Astrocyte of the cerebellum (primary cell): ENCODE data around the gene MCTS1.
"Not testable (repeated sequence)": the region's sequence is repeated elsewhere in the genome, so short reads cannot be mapped to it uniquely, and the experiment has no call there.

Source experiments
- DNase-seq: peaks from one replicate; pipeline ENCODE4 v3.0.0-alpha.2; 2011; ENCODE audit warnings: low read depth
- H3K4me3 ChIP-seq: 2 replicates; pipeline ENCODE4 v1.5.1; 2011; ENCODE audit warnings: mild to moderate bottlenecking, low read depth, low read length, moderate library complexity
- in situ Hi-C: cut with HindIII; loops from 2 replicates; pipeline ENCODE4 v1.10.0; 2017; ENCODE audit warnings: low sequenced_read_pairs
- TF ChIP-seq, protein P1 (sequence below): IDR thresholded peaks from 2 replicates; pipeline ENCODE4 v1.5.1; 2012; ENCODE audit warnings: low read length, low read depth, moderate library complexity, mild to moderate bottlenecking; ENCODE audit errors: missing control alignments

The MCTS1 gene

DNA sequence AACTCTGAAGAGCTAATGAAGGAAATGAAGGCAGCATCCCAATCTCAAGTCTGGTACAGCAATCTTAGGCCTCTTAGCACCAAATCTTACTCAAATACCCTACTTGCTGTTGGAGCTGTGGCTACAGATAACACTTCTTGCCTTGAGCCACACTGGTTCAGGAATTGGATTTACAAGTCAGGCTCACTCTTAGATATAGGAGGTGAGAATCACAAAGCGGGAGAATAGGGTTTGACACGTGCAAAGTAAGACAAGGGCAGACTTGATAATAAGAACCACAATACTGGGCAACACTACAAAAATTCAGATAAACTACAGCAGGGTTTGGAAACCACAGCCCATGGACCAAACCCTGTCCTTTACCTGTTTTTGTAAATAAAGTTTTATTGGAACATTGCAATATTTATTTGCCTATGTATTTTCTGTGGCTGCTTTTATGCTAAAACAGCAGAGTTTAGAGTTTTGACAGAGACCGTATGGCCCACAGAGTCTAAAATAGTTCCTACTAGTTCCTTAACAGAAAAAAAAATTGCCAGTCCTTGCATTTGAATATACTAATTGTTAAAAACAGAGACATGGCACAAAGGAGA, 33.8 kb upstream of the MCTS1 start:
- TF ChIP-seq, protein P1, sequence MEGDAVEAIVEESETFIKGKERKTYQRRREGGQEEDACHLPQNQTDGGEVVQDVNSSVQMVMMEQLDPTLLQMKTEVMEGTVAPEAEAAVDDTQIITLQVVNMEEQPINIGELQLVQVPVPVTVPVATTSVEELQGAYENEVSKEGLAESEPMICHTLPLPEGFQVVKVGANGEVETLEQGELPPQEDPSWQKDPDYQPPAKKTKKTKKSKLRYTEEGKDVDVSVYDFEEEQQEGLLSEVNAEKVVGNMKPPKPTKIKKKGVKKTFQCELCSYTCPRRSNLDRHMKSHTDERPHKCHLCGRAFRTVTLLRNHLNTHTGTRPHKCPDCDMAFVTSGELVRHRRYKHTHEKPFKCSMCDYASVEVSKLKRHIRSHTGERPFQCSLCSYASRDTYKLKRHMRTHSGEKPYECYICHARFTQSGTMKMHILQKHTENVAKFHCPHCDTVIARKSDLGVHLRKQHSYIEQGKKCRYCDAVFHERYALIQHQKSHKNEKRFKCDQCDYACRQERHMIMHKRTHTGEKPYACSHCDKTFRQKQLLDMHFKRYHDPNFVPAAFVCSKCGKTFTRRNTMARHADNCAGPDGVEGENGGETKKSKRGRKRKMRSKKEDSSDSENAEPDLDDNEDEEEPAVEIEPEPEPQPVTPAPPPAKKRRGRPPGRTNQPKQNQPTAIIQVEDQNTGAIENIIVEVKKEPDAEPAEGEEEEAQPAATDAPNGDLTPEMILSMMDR: no peak
- in situ Hi-C loops: no loop called here
- DNase-seq: no peak
- H3K4me3 ChIP-seq: no peak overlapping the region

DNA sequence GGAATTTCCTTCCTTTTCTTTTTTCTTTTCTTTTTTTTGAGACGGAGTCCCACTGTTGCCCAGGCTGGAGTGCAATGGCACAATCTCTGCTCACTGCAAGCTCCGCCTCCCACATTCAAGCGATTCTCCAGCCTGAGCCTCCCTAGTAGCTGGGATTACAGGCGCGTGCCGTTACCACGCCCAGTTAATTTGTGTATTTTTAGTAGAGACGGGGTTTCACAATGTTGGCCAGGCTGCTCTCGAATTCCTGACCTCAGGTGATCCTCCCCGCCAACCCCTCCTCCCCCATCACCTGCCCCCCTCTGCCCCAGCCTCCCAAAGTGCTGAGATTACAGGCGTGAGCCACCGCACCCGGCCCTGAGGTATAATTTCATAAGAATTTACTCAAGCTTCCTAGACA, 30.1 kb upstream of the MCTS1 start:
- DNase-seq, in situ Hi-C loops, H3K4me3 ChIP-seq: not testable (repeated sequence)

DNA sequence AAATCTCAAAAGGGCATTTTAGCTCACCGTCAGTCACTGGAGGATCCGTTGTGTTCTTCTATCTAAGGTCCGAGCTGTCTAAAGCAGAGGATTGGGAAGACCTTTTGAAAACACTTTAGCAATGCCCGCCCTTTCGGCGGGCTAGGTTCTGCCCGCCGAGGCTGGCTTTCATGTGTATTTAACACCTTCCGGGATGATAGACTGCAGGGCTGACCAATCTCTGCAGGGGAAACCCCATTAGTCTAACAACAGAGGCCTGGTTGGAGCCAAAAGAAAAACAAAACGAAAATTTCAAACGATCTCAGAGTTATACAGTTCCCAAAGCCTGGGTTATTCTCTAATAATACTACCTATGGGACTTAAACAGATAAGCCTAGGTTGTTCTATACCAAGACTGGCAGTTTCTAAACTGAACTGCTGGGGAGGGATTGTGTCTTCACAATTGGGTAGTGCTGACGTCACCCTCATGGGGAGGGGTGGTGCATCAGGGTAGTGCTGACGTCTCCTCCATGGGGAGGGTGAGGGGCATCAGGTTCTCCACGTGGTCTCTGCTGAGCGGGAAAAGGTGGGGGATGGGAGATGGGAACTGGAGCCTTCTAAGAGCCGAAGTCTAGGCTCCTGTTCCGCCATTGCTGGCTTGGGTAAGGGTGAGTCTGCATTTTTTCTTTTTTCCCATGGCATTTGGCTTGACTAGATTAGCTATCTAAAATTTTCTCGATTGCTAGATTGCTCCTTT, 28.4 kb upstream of the MCTS1 start:
- no peak for DNase-seq
- TF ChIP-seq, protein P1: no peak
- in situ Hi-C loops: no loop called here
- no peak overlapping the region for H3K4me3 ChIP-seq

DNA sequence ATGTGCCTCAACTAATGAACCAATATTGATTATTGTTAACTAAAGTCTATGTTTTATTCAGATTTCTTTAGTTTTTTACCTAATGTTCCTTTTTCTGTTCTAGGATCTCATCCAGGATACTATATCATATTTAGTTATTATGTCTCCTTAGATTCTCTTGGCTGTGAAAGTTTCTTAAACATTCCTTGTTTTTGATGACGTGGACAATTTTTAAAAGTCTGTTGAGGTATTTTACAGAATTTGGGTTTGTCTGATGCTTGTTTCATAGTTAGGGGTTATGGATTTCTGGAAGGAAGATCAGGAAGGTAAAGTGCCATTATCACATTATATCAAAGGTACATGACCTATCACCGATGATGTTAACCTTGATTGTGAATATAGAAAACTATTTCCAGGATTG, 18.2 kb upstream of the MCTS1 start:
- no peak for DNase-seq
- in situ Hi-C loops: no loop called here
- H3K4me3 ChIP-seq: no peak overlapping the region
- TF ChIP-seq, protein P1: no peak

DNA sequence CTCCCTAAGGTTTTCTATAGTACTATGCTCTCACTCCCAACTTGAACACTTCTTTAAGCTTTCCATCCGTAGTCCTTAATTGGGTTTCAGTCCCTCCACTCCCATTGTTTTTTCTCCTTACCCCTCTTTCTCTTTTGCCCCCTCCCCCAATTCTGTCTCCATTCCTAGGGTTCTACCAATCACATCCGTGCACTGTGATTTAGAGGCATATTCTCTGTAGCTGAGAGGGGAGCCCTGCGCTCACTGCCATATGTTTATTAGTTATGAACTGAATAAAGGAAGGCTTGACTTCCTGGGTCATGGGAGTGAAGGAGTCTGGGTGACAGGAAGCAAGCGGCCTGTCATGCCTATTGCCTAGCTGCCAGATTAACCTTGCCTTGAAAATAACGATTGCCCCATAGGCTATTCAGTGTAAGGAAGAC, 471 bp downstream of the MCTS1 start:
- no peak for DNase-seq
- TF ChIP-seq, protein P1: no peak
- peak overlapping the region; percentile 59 for H3K4me3 ChIP-seq
- in situ Hi-C loops: no loop called here

DNA sequence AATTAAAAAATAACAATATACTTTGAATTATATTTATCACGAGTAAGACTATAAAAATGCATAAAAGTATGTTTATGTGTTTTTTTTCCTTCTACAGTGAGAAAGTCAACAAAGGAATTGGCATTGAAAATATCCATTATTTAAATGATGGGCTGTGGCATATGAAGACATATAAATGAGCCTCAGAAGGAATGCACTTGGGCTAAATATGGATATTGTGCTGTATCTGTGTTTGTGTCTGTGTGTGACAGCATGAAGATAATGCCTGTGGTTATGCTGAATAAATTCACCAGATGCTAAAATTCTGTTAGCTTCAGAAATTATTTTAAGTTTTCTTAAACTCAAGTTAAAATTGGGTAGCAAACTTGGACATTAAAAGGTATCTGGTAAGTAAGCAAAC, 8.2 kb downstream of the MCTS1 start:
- TF ChIP-seq, protein P1: no peak
- DNase-seq: no peak
- H3K4me3 ChIP-seq: no peak overlapping the region
- in situ Hi-C loops: no loop called here

DNA sequence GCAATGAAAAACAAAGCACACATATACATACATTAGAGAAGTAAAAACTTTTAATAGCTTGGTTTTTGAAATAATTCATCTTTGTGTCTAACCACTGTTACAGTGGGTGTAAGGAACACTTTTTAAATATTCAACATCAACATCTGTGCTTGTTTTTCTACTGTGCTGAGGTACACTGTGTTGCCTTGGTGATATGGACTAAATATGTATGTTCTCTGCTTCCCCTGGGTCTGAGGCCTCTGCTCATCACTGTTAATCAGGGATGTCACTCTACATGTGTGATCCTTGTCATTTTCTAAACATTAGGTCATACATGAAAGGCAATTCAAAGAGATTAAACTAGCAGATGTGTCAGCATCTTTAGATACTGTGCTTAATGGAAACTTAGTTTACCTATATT, 10.9 kb downstream of the MCTS1 start:
- H3K4me3 ChIP-seq: no peak overlapping the region
- DNase-seq: no peak
- TF ChIP-seq, protein P1: no peak
- in situ Hi-C loops: no loop called here
